Hepatocyte (in vitro differentiated cells): ENCODE measurements around the gene PRKACG. TPM values are rescaled to one million over a fixed set of nuclear protein-coding genes. Genes with fewer than 3 reads are reported as not detected.
A peak's percentile ranks its signal among the peaks of the same experiment; 100 is the strongest.

ENCODE experiments used
- DNase-seq: peaks from one replicate; pipeline ENCODE4 v3.0.0-alpha.2; 2016; ENCODE audit warnings: low spot score
- H2AFZ ChIP-seq: fragments of 200-600 bp; sonication (generic); 2 replicates; pipeline ENCODE4 v1.6.0; 2016; ENCODE audit warnings: antibody characterized with exemption, mild to moderate bottlenecking
- H3K27ac ChIP-seq: fragments of 200-600 bp; sonication (generic); 2 replicates; pipeline ENCODE4 v1.5.1; 2016; ENCODE audit warnings: mild to moderate bottlenecking
- H3K27me3 ChIP-seq: fragments of 200-600 bp; sonication (generic); 2 replicates; pipeline ENCODE4 v1.6.1; 2016
- H3K36me3 ChIP-seq: fragments of 200-600 bp; sonication (generic); replicated peaks from 2 replicates; pipeline ENCODE4 v1.5.1; 2016; ENCODE audit warnings: low read depth; ENCODE audit not compliant: insufficient read depth
- H3K4me1 ChIP-seq: fragments of 200-600 bp; sonication (generic); 2 replicates; pipeline ENCODE4 v1.5.1; 2016; ENCODE audit warnings: mild to moderate bottlenecking, moderate library complexity; ENCODE audit not compliant: insufficient read depth
- H3K4me2 ChIP-seq: fragments of 200-600 bp; sonication (generic); 2 replicates; pipeline ENCODE4 v1.6.0; 2016
- H3K4me3 ChIP-seq: fragments of 200-600 bp; sonication (generic); 2 replicates; pipeline ENCODE4 v1.5.1; 2016; ENCODE audit warnings: mild to moderate bottlenecking
- H3K79me2 ChIP-seq: fragments of 200-600 bp; sonication (generic); 2 replicates; pipeline ENCODE4 v1.6.0; 2017; ENCODE audit warnings: mild to moderate bottlenecking
- H3K9me2 ChIP-seq: fragments of 200-600 bp; sonication (generic); replicated peaks from 2 replicates; pipeline ENCODE4 v1.6.0; 2017; ENCODE audit warnings: mild to moderate bottlenecking; ENCODE audit not compliant: insufficient read depth
- H3K9me3 ChIP-seq: fragments of 200-600 bp; sonication (generic); 2 replicates; pipeline ENCODE4 v1.5.1; 2016; ENCODE audit warnings: low read depth, mild to moderate bottlenecking
- H4K20me1 ChIP-seq: fragments of 200-600 bp; sonication (generic); 2 replicates; pipeline ENCODE4 v1.6.0; 2016; ENCODE audit warnings: mild to moderate bottlenecking; ENCODE audit not compliant: insufficient read depth, poor library complexity, severe bottlenecking
- EZH2 ChIP-seq: fragments of 200-600 bp; sonication (generic); IDR thresholded peaks from 2 replicates; pipeline ENCODE4 v1.6.1; 2016; ENCODE audit warnings: antibody characterized with exemption, mild to moderate bottlenecking, borderline replicate concordance
- EZH2phosphoT487 ChIP-seq: fragments of 200-600 bp; sonication (generic); IDR thresholded peaks from one replicate; pipeline ENCODE4 v1.6.1; 2018; ENCODE audit warnings: antibody characterized with exemption, mild to moderate bottlenecking, low read depth, moderate library complexity; ENCODE audit not compliant: unreplicated experiment, severe bottlenecking
- WGBS: methylation state at CpG from one replicate; pipeline ENCODE4 v1.1.6; 2016; ENCODE audit warnings: low lambda C conversion rate; ENCODE audit errors: missing lambda C conversion rate; 5-methylcytosine and 5-hydroxymethylcytosine counted together
- polyA plus RNA-seq: library from polyadenylated mRNA; unstranded; fragments of >200 nt; fragmentation: Nextera tagmentation; extraction: Ambion mirVana; gene quantifications from 2 replicates; pipeline ENCODE4 v1.2.1, GENCODE V29; 2016
- total RNA-seq: library from RNA; depleted of rRNA; stranded (reverse); fragments of >200 nt; gene quantifications from 2 replicates; pipeline ENCODE4 v1.2.3, GENCODE V29; 2014
- TF ChIP-seq, protein P1 (sequence below): fragments of 200-600 bp; sonication (generic); IDR thresholded peaks from 2 replicates; pipeline ENCODE4 v1.5.1; 2016; ENCODE audit warnings: antibody characterized with exemption, mild to moderate bottlenecking; ENCODE audit not compliant: poor library complexity

Gene PRKACG
- total and polyA plus RNA-seq, 2 experiments from 2014 or later: not detected

DNA sequence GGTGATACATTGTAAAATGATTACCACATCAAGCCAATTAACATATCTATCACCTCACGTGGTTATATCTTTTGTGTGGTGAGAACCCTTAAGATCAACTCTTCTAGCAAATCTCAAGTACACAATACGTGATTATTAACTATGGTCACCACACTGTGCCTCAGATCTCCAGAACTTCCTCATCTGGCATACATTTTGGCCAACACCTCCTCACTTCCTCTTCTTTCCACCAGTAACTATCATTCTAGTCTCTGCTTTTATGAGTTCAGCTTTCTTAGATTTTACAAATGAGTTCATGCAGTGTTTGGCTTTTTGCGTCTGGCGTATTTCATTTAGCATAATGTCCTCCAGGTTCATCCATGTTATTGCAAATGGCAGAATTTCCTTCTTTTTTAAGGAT is 35.8 kb downstream of the PRKACG start:
- TF ChIP-seq EZH2 (no peak), EZH2phosphoT487 (no peak)
- TF ChIP-seq, protein P1, sequence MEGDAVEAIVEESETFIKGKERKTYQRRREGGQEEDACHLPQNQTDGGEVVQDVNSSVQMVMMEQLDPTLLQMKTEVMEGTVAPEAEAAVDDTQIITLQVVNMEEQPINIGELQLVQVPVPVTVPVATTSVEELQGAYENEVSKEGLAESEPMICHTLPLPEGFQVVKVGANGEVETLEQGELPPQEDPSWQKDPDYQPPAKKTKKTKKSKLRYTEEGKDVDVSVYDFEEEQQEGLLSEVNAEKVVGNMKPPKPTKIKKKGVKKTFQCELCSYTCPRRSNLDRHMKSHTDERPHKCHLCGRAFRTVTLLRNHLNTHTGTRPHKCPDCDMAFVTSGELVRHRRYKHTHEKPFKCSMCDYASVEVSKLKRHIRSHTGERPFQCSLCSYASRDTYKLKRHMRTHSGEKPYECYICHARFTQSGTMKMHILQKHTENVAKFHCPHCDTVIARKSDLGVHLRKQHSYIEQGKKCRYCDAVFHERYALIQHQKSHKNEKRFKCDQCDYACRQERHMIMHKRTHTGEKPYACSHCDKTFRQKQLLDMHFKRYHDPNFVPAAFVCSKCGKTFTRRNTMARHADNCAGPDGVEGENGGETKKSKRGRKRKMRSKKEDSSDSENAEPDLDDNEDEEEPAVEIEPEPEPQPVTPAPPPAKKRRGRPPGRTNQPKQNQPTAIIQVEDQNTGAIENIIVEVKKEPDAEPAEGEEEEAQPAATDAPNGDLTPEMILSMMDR: no peak
- Histone ChIP-seq H3K79me2 (no peaks in the 10 kb centered on the region), H3K9me2 (no peaks in the 10 kb centered on the region), H3K9me3 (no peaks in the 10 kb centered on the region), H3K27me3 (no peaks in the 10 kb centered on the region), H3K4me3 (no peak overlapping the region), H3K36me3 (no peaks in the 10 kb centered on the region), H3K4me1 (peaks cover 41% of the 10 kb centered on the region), H3K27ac (no peak overlapping the region), H3K4me2 (no peak overlapping the region), H2AFZ (no peak overlapping the region), H4K20me1 (no peaks in the 10 kb centered on the region)
- DNase-seq: no peak
- WGBS: 95% methylated on average over 4 of the region's 4 CpGs

DNA sequence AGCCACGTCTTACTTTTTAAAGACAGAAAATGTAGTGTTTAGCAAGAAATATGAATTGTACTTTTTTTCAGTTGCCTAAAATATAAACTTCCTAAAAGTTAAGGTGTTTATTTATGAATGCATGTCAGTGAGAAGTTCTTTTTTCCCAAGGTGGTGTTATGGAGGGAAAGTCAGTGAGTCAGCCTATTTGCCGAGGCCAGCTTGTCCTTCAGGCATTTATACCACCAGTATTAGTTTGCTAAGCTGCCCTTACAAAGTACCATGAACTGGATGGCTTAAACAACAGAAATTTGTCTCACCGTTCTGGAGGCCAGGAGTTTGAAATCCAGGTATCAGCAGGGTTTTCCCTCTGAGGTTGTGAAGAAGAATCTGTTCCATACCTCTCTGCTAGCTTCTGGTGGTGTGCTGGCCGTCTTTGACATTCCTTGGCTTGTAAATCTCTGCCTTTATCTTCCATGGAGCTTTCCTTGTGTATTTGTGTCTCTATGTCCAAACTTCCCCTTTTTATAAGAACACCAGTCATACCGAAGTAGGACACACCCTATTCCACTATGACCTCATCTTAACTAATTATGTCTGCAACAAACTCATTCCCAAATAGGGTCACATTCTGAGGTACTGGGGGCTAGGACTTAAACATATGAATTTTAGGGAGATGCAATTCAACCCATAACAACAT is 38.4 kb downstream of the PRKACG start:
- Histone ChIP-seq H2AFZ (no peak overlapping the region), H3K79me2 (no peaks in the 10 kb centered on the region), H3K36me3 (no peaks in the 10 kb centered on the region), H3K4me2 (peak overlapping the region; percentile 41), H3K4me3 (no peak overlapping the region), H3K9me3 (no peaks in the 10 kb centered on the region), H3K27ac (peak overlapping the region; percentile 75), H3K27me3 (no peaks in the 10 kb centered on the region), H4K20me1 (no peaks in the 10 kb centered on the region), H3K4me1 (peaks cover 25% of the 10 kb centered on the region), H3K9me2 (no peaks in the 10 kb centered on the region)
- WGBS: 56% methylated on average over 5 of the region's 5 CpGs
- no peak for DNase-seq
- TF ChIP-seq, protein P1: no peak

DNA sequence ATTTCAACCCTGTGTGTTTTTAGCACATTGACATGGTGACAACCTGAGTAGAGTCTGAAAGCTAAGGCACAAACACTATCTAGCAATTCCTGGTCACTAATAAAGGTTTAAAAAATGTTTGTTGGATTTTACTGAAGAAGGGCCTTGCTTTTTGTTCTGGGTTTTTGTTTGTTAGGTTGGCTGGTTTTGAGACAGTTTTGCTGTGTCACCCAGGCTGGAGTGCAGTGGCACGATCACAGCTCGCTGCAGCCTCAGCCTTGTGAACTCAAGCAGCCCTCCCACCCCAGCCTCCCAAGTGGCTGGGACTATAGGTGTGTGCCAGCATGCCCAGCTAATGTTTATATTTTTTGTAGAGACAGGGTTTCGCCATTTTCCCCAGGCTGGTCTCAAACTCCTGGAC is 39.0 kb downstream of the PRKACG start:
- WGBS: 93% methylated on average over 3 of the region's 3 CpGs
- no peaks in the 10 kb centered on the region for H4K20me1 ChIP-seq
- H3K27ac ChIP-seq: peak overlapping the region; percentile 75
- H3K27me3 ChIP-seq: no peaks in the 10 kb centered on the region
- H3K4me1 ChIP-seq: peaks cover 20% of the 10 kb centered on the region
- H3K9me3 ChIP-seq: no peaks in the 10 kb centered on the region
- H3K79me2 ChIP-seq: no peaks in the 10 kb centered on the region
- H3K4me3 ChIP-seq: no peak overlapping the region
- H3K4me2 ChIP-seq: peak overlapping the region; percentile 41
- H3K36me3 ChIP-seq: no peaks in the 10 kb centered on the region
- TF ChIP-seq EZH2phosphoT487: no peak
- TF ChIP-seq, protein P1: no peak
- TF ChIP-seq EZH2: no peak
- no peak for DNase-seq
- no peaks in the 10 kb centered on the region for H3K9me2 ChIP-seq
- H2AFZ ChIP-seq: no peak overlapping the region
